GM12872 (cell line): ENCODE measurements around the gene ATE1.

ENCODE experiments used
- CTCF ChIP-seq: IDR thresholded peaks from 3 replicates; pipeline ENCODE4 v1.5.1; 2011; ENCODE audit warnings: low read depth, mild to moderate bottlenecking, low read length, moderate library complexity; ENCODE audit not compliant: insufficient read depth

The ATE1 gene

GRCh38 chr10:121959671-121960070, 31.8 kb upstream of the ATE1 start:
- TF ChIP-seq CTCF = no peak

GRCh38 chr10:121956111-121957061, 28.6 kb upstream of the ATE1 start:
- no peak for TF ChIP-seq CTCF

GRCh38 chr10:121952226-121952625, 24.4 kb upstream of the ATE1 start:
- TF ChIP-seq CTCF = no peak

GRCh38 chr10:121949451-121949850, 21.6 kb upstream of the ATE1 start:
- no peak for TF ChIP-seq CTCF

- TF ChIP-seq CTCF = no peak
These were observed 21.2 kb upstream of the ATE1 start for GRCh38 chr10:121949049-121949448.

- no peak for TF ChIP-seq CTCF
These were observed 19.8 kb upstream of the ATE1 start for GRCh38 chr10:121947343-121948330.
